K562 (cell line): ENCODE results near the gene EFEMP2. TPM values are rescaled to one million over a fixed set of nuclear protein-coding genes. Genes with fewer than 3 reads are reported as not detected.

Experiments used
- FOXM1 ChIP-seq, 2 experiments: fragments of 450-650 bp in 1 of 2; sonication (generic) in 1 of 2; formaldehyde crosslinking in 1 of 2; IDR thresholded peaks; 2 replicates each; pipeline versions ENCODE4 v1.6.1 to v1.9.0; 2017 to 2022; ENCODE audit warnings: low read depth in 2 of 2, mild to moderate bottlenecking in 2 of 2, missing genetic modification reagents in 1 of 2, moderate library complexity in 1 of 2
- HDAC1 ChIP-seq, 2 experiments: fragments of 450-650 bp; IDR thresholded peaks; 2 replicates each; pipeline ENCODE4 v1.6.1; 2016 to 2017; ENCODE audit warnings: inconsistent platforms in 1 of 2, mild to moderate bottlenecking in 1 of 2, moderate library complexity in 1 of 2
- HOXB6 ChIP-seq: fragments of 250-450 bp; sonication (Bioruptor Pico); IDR thresholded peaks from 2 replicates; pipeline ENCODE4 v1.5.1; 2022; ENCODE audit warnings: mild to moderate bottlenecking, borderline replicate concordance
- MITF ChIP-seq: IDR thresholded peaks from 2 replicates; pipeline ENCODE4 v1.6.1; 2014; ENCODE audit warnings: antibody characterized with exemption
- NR1H2 ChIP-seq: sonication (generic); formaldehyde crosslinking; IDR thresholded peaks from 2 replicates; pipeline ENCODE4 v1.4.0; 2020; ENCODE audit warnings: mild to moderate bottlenecking, missing genetic modification reagents
- SMAD4 ChIP-seq: fragments of 250-450 bp; sonication (Bioruptor Pico); conservative IDR thresholded peaks from 2 replicates; pipeline ENCODE4 v1.8.0; 2021; ENCODE audit warnings: inconsistent platforms, mild to moderate bottlenecking, moderate library complexity
- SP2 ChIP-seq: IDR thresholded peaks from 2 replicates; pipeline ENCODE4 v1.6.1; 2011; ENCODE audit warnings: mild to moderate bottlenecking, low read depth, low read length, moderate library complexity; ENCODE audit not compliant: poor library complexity, severe bottlenecking; ENCODE audit errors: extremely low read depth
- TCF15 ChIP-seq: fragments of 250-450 bp; sonication (Bioruptor Pico); IDR thresholded peaks from 2 replicates; pipeline ENCODE4 v1.8.0; 2022; ENCODE audit warnings: moderate library complexity, mild to moderate bottlenecking, inconsistent platforms
- TEAD2 ChIP-seq: fragments of 450-650 bp; IDR thresholded peaks from 2 replicates; pipeline ENCODE4 v1.6.1; 2016; ENCODE audit warnings: missing genetic modification characterization, control low read depth, missing compliant biosample characterization
- TFAM ChIP-seq: fragments of 250-450 bp; sonication (Bioruptor Pico); conservative IDR thresholded peaks from 2 replicates; pipeline ENCODE4 v1.5.0; 2021; ENCODE audit warnings: mild to moderate bottlenecking, moderate library complexity
- ZNF57 ChIP-seq: fragments of 450-650 bp; formaldehyde crosslinking; IDR thresholded peaks from 2 replicates; pipeline ENCODE4 v1.4.0; 2020; ENCODE audit warnings: mild to moderate bottlenecking, moderate library complexity
- ZNF644 ChIP-seq: fragments of 200-800 bp; sonication (Bioruptor generic); IDR thresholded peaks from 2 replicates; pipeline ENCODE4 v1.6.1; 2016; ENCODE audit warnings: low read depth, missing genetic modification characterization, missing compliant biosample characterization
- ZNF785 ChIP-seq: fragments of 250-450 bp; sonication (Bioruptor Pico); IDR thresholded peaks from 2 replicates; pipeline ENCODE4 v1.4.0; 2020; ENCODE audit warnings: mild to moderate bottlenecking
- polyA plus RNA-seq, 8 experiments: library from polyadenylated mRNA; depleted of rRNA in 4 of 8; stranded (reverse) in 5 of 8; unstranded in 3 of 8; fragments of >200 nt; fragmentation: Nextera tagmentation in 2 of 8; fragmentation: Illumina TruSeq in 1 of 8; extraction: Ambion mirVana in 2 of 8; extraction: Trizol in 1 of 8; gene quantifications; 2 replicates each; pipeline versions ENCODE4 v1.2.1 to v1.2.3, GENCODE V29; 2011 to 2014; ENCODE audit warnings: inconsistent platforms in 1 of 8, missing spikeins in 1 of 8
- total RNA-seq, 7 experiments: library from RNA; depleted of rRNA in 6 of 7; stranded (reverse); fragments of >200 nt in 6 of 7; fragmentation: Illumina TruSeq in 2 of 7; extraction: Trizol in 2 of 7; gene quantifications; 2 replicates each; pipeline versions ENCODE4 v1.2.1 to v1.2.3, GENCODE V29; 2011 to 2021; ENCODE audit warnings: low replicate concordance in 1 of 7
- TF ChIP-seq, protein P1 (sequence below): IDR thresholded peaks from 3 replicates; pipeline ENCODE4 v1.6.1; 2011; ENCODE audit warnings: borderline replicate concordance, mild to moderate bottlenecking, moderate library complexity; ENCODE audit not compliant: insufficient read length; ENCODE audit errors: extremely low read depth
- TF ChIP-seq, protein P2 (sequence below): sonication (generic); formaldehyde crosslinking; IDR thresholded peaks from 2 replicates; pipeline ENCODE4 v1.8.0; 2022; ENCODE audit warnings: missing genetic modification reagents, mild to moderate bottlenecking, borderline replicate concordance

The EFEMP2 gene
- total and polyA plus RNA-seq, 9 of the 15 experiments (the other 6 are each of a cell fraction or from before 2014, with no cell fraction given): 0.07 to 2.9 (median 0.69) TPM; not detected in 1

DNA sequence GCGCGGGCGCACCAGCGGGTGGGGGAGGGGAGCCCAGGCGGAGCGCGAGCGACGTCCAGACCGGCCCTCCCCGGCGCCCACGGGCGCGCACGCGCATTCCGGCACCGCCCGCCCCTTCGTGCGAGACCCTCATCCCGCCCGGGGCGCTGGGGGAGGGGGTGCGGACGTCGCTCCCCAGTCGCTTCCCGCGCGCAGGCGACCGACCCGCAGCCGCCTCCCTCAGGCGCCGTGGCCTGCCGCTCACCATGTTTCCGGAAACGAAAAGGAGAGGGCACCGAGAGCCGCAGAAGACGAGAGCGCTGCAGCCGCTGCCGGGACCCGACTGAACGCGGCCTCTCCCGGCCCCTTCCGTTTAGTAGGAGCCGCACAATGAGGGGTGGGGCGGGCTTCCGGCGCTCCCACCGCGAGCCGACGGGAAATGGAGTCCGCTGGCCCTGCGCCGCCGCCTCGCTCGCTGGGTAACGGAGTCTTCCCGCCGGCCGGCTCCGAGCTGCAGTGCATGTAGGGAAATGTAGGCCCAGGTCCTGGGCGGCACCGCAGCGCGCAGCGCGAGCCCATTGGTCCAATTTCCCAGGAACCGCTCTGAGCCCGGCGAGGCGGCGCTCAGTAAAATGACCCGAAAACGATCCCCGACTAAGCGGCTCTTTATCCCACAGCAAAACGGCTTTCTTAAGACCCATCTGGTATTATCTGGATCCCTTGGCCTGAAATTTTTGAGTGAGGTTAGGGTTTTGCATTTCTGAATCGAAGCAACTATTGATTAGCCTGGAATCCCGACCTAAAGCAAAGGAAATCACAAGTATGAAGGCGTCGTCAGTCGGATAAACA lies 14.5 kb downstream of the EFEMP2 start, which contains the start of gene CFL1 (continued):
- TF ChIP-seq, protein P1, sequence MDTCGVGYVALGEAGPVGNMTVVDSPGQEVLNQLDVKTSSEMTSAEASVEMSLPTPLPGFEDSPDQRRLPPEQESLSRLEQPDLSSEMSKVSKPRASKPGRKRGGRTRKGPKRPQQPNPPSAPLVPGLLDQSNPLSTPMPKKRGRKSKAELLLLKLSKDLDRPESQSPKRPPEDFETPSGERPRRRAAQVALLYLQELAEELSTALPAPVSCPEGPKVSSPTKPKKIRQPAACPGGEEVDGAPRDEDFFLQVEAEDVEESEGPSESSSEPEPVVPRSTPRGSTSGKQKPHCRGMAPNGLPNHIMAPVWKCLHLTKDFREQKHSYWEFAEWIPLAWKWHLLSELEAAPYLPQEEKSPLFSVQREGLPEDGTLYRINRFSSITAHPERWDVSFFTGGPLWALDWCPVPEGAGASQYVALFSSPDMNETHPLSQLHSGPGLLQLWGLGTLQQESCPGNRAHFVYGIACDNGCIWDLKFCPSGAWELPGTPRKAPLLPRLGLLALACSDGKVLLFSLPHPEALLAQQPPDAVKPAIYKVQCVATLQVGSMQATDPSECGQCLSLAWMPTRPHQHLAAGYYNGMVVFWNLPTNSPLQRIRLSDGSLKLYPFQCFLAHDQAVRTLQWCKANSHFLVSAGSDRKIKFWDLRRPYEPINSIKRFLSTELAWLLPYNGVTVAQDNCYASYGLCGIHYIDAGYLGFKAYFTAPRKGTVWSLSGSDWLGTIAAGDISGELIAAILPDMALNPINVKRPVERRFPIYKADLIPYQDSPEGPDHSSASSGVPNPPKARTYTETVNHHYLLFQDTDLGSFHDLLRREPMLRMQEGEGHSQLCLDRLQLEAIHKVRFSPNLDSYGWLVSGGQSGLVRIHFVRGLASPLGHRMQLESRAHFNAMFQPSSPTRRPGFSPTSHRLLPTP: no peak
- TF ChIP-seq ZNF785 (CRISPR knock-in tag): no peak
- peak; percentile 62; the same call in 1 of the 2 replicates for TF ChIP-seq SMAD4 (CRISPR knock-in tag)
- no peak for TF ChIP-seq NR1H2 (CRISPR knock-in tag)
- TF ChIP-seq, protein P2, sequence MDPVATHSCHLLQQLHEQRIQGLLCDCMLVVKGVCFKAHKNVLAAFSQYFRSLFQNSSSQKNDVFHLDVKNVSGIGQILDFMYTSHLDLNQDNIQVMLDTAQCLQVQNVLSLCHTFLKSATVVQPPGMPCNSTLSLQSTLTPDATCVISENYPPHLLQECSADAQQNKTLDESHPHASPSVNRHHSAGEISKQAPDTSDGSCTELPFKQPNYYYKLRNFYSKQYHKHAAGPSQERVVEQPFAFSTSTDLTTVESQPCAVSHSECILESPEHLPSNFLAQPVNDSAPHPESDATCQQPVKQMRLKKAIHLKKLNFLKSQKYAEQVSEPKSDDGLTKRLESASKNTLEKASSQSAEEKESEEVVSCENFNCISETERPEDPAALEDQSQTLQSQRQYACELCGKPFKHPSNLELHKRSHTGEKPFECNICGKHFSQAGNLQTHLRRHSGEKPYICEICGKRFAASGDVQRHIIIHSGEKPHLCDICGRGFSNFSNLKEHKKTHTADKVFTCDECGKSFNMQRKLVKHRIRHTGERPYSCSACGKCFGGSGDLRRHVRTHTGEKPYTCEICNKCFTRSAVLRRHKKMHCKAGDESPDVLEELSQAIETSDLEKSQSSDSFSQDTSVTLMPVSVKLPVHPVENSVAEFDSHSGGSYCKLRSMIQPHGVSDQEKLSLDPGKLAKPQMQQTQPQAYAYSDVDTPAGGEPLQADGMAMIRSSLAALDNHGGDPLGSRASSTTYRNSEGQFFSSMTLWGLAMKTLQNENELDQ (CRISPR knock-in tag): no peak
- TF ChIP-seq HDAC1 (IDR thresholded peaks at IDR 0.05): peak in 1 of 2 experiments; percentile 23; a peak in 2 of 4 replicates
- TF ChIP-seq MITF: no peak
- no peak for TF ChIP-seq TFAM (CRISPR knock-in tag)
- TF ChIP-seq HOXB6 (CRISPR knock-in tag): no peak
- no peak for TF ChIP-seq TCF15 (CRISPR knock-in tag)
- 0 out of 2 replicates have a peak, but pooled peaks have one; percentile 36 for TF ChIP-seq ZNF57
- no peak for TF ChIP-seq TEAD2 (tag)
- TF ChIP-seq SP2: no peak
- peak; percentile 61; the same call in 1 of the 2 replicates for TF ChIP-seq ZNF644 (tag)
- no peak for TF ChIP-seq FOXM1 (IDR thresholded peaks at IDR 0.05; ENCODE audit: low read depth)
- no peak for TF ChIP-seq FOXM1 (CRISPR knock-in tag; IDR thresholded peaks at IDR 0.05; ENCODE audit: low read depth)
